Measurements from ENCODE around the gene GLI1.

- TF ChIP-seq CTCF (IDR thresholded peaks at IDR 0.05) (no peak), POLR2A (IDR thresholded peaks at IDR 0.05) (no peak)
These were observed 24.3 kb upstream of the GLI1 start for GRCh38 chr12:57435293-57435692.

Data from Peyer's patch (tissue), 4 donors.